GM12875 (cell line): Measurements from ENCODE around the gene E2F3.
A peak's percentile ranks its signal among the peaks of the same experiment; 100 is the strongest.

Experiments used
- H3K4me3 ChIP-seq: one replicate; pipeline ENCODE4 v1.5.1; 2011; ENCODE audit warnings: low read depth, low read length, control low read depth
- TF ChIP-seq, protein P1 (sequence below): IDR thresholded peaks from 2 replicates; pipeline ENCODE4 v1.5.1; 2011; ENCODE audit warnings: low read depth, mild to moderate bottlenecking, control low read depth, inconsistent platforms, low read length, moderate library complexity, borderline replicate concordance; ENCODE audit not compliant: insufficient read depth

The E2F3 gene

DNA sequence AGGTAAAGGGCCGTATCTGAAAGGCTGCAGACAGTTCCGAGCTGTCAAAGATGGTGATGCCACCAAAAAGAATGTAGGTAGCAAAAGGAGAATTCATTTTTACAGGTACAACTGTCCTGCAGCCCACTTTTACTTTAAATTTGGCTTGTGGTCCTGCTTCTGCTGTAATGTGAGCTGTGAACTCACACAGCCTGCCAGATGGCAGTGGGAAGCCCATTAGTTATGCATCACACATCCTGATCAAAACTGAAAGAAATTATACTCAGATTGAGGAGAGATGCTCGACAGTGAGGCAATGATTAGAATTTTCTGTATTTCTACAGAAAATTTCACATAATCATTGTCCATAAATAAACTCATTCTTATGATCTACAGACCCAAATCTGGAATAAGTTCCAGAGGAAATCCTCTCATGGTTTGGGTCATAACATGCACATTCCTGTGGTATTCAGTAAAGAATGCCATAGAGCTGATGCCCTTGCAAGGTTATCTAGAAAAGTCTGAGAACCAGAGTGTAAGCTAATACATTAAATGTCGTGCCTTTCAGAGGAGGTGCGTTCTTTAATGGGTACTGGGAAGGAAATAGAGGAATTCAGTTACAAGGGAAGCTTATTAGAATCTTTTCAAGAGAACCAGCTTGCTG lies 23.9 kb upstream of the E2F3 start:
- no peak overlapping the region for H3K4me3 ChIP-seq
- TF ChIP-seq, protein P1, sequence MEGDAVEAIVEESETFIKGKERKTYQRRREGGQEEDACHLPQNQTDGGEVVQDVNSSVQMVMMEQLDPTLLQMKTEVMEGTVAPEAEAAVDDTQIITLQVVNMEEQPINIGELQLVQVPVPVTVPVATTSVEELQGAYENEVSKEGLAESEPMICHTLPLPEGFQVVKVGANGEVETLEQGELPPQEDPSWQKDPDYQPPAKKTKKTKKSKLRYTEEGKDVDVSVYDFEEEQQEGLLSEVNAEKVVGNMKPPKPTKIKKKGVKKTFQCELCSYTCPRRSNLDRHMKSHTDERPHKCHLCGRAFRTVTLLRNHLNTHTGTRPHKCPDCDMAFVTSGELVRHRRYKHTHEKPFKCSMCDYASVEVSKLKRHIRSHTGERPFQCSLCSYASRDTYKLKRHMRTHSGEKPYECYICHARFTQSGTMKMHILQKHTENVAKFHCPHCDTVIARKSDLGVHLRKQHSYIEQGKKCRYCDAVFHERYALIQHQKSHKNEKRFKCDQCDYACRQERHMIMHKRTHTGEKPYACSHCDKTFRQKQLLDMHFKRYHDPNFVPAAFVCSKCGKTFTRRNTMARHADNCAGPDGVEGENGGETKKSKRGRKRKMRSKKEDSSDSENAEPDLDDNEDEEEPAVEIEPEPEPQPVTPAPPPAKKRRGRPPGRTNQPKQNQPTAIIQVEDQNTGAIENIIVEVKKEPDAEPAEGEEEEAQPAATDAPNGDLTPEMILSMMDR: no peak

- TF ChIP-seq, protein P1: no peak
- no peak overlapping the region for H3K4me3 ChIP-seq
Observed at GRCh38 chr6:20379231-20379630, 22.4 kb upstream of the E2F3 start.

- no peak overlapping the region for H3K4me3 ChIP-seq
Observed at GRCh38 chr6:20386218-20386617, 15.5 kb upstream of the E2F3 start.

GRCh38 chr6:20389066-20389465 lies 12.6 kb upstream of the E2F3 start:
- TF ChIP-seq, protein P1: no peak
- H3K4me3 ChIP-seq: no peak overlapping the region

More at GRCh38 chr6:20386218-20386617, 15.5 kb upstream of the E2F3 start:
- TF ChIP-seq, protein P1: no peak

GRCh38 chr6:20393297-20393696 lies 8.4 kb upstream of the E2F3 start:
- TF ChIP-seq, protein P1: no peak
- H3K4me3 ChIP-seq: no peak overlapping the region

GRCh38 chr6:20399518-20399917 lies 2.2 kb upstream of the E2F3 start:
- no peak overlapping the region for H3K4me3 ChIP-seq
- TF ChIP-seq, protein P1: no peak

DNA sequence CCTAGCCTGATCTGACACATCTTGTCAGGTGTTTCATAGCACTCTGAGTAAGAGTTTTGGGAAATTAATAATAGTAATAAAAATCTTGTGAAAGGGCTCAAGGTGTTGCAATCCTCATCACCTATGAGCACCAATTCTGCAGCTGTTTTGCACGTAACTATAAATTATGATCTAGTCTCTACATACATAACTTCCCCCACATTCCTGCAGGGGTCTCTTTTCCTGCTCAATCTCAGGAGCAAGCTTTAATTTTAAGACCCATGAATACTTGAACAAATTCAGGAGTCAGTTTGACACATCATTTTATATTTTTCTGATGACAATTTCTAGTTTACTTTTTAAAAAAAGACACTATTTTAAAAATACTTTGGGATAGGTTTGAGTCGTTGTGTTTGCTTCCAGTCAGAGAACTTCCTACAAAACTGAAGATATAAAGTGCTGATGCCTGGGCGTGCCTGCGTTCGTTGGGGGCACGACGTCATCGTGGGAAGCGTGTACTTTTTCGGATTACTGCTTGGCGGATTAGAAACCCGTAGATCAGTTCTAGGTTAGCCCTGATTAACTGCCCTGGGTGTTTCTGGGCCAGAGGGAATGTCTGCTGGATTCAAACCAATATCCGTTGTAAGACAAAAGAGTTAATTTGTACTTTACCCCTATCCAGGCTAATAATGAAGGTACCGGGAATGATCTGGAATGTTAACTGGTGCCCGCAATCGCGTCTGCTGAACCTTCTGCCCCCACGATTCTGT lies 1.0 kb upstream of the E2F3 start:
- TF ChIP-seq, protein P1: no peak
- peak overlapping the region; percentile 26 for H3K4me3 ChIP-seq
